DMS53 (cell line): ENCODE measurements around the gene NEK4.
"Not testable (repeated sequence)": the region's sequence is repeated elsewhere in the genome, so short reads cannot be mapped to it uniquely, and the experiment has no call there.

Experiments
- DNase-seq: peaks from one replicate; lab custom pipeline; 2025; lab: John Stamatoyannopoulos, UW

The NEK4 gene

GRCh38 chr3:52696830-52697631 is 73.7 kb downstream of the NEK4 start:
- no peak for DNase-seq

GRCh38 chr3:52695798-52696671 is 74.7 kb downstream of the NEK4 start:
- no peak for DNase-seq

GRCh38 chr3:52694528-52695189 is 76.1 kb downstream of the NEK4 start:
- DNase-seq = no peak

- DNase-seq = no peak
Observed at GRCh38 chr3:52693071-52693470, 77.7 kb downstream of the NEK4 start.

GRCh38 chr3:52690560-52690959 is 80.2 kb downstream of the NEK4 start:
- no peak for DNase-seq

GRCh38 chr3:52689151-52689550 is 81.6 kb downstream of the NEK4 start:
- DNase-seq = no peak

GRCh38 chr3:52688266-52688665 is 82.5 kb downstream of the NEK4 start:
- no peak for DNase-seq

- peak; percentile 91 for DNase-seq
Observed at GRCh38 chr3:52685709-52686691, 84.7 kb downstream of the NEK4 start, which contains the start of the genes GNL3 and PBRM1. TSS of gene GNL3 (plus strand) at chr3:52686032. CDS start at chr3:52686093, 61 bp downstream. TSS of gene PBRM1 (minus strand) at chr3:52685913.

GRCh38 chr3:52685285-52685708 is 85.4 kb downstream of the NEK4 start:
- DNase-seq = peak; percentile 84

- no peak for DNase-seq
Observed at GRCh38 chr3:52684184-52684583, 86.6 kb downstream of the NEK4 start.

GRCh38 chr3:52683611-52684010 is 87.1 kb downstream of the NEK4 start:
- no peak for DNase-seq

- DNase-seq = no peak
Observed at GRCh38 chr3:52682016-52682415, 88.7 kb downstream of the NEK4 start.

- no peak for DNase-seq
Observed at GRCh38 chr3:52681596-52681995, 89.1 kb downstream of the NEK4 start.

- DNase-seq = no peak
Observed at GRCh38 chr3:52679811-52680210, 90.9 kb downstream of the NEK4 start.

- no peak for DNase-seq
Observed at GRCh38 chr3:52679199-52679538, 91.6 kb downstream of the NEK4 start.

- DNase-seq = no peak
Observed at GRCh38 chr3:52678265-52679198, 92.2 kb downstream of the NEK4 start.

- not testable (repeated sequence) for DNase-seq
Observed at GRCh38 chr3:52676201-52676600, 94.5 kb downstream of the NEK4 start.

- no peak for DNase-seq
Observed at GRCh38 chr3:52671676-52672075, 99.1 kb downstream of the NEK4 start.

- DNase-seq = peak; percentile 4
Observed at GRCh38 chr3:52670621-52671521, 99.9 kb downstream of the NEK4 start.
